Body of pancreas (tissue), 4 donors: Measurements from ENCODE around the gene ZNF497.

Source experiments
- CTCF ChIP-seq, 7 experiments: fragments of 450-650 bp in 4 of 7; fragments of 200-600 bp in 3 of 7; sonication (generic) in 3 of 7; IDR thresholded peaks; one replicate each; pipeline ENCODE4 v1.5.1; 2016 to 2019; ENCODE audit warnings: antibody characterized with exemption in 7 of 7
- POLR2A ChIP-seq, 3 donors: fragments of 450-650 bp; IDR thresholded peaks; one replicate each; pipeline ENCODE4 v1.6.1; 2016; ENCODE audit warnings: antibody characterized with exemption in 3 of 3, mild to moderate bottlenecking in 2 of 3

DNA sequence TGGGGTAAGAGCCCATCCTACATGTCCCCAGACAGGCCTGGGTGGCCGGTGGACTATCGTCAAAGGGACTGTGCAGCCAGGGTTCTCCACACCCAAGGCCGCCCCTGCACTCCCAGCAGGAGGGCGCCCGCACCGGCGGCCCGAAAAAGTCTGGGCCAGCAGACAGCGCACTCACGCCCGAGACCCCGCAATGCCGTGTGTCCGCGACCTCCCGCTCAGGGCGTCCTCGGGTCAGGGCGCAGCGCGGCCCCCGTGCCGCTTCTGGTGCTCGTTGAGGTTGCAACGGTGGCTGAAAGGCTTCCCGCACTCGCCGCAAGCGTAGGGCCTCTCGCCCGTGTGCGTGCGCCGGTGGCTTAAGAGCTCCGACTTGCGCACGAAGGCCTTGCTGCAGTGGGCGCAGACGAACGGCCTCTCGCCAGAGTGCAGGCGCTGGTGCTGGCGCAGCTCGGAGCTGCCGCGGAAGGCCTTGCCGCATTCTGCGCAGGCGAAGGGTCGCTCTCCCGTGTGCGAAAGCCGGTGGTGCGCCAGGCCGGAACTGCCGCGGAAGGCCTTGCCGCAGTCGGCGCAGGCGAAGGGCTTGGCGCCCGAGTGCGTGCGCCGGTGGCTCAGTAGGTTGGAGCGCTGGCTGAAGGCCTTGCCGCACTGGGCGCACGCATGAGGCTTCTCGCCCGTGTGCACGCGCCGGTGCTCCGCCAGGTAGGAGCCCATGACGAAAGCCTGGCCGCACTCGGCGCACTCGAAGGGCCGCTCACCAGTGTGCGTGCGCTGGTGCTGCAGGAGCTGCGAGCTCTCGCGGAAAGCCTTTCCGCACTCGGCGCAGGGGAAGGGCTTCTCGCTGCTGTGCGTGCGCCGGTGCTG is 6.4 kb downstream of the ZNF497 start:
- TF ChIP-seq CTCF (IDR thresholded peaks at IDR 0.05) (no peak), POLR2A (IDR thresholded peaks at IDR 0.05) (no peak)
